Esophagus muscularis mucosa (tissue), 4 donors: ENCODE results near the gene SFT2D3.

ENCODE experiments used
- CTCF ChIP-seq, 3 experiments: fragments of 200-600 bp in 2 of 3; fragments of 450-650 bp in 1 of 3; sonication (generic) in 2 of 3; IDR thresholded peaks; one replicate each; pipeline ENCODE4 v1.5.1; 2017 to 2019; ENCODE audit warnings: antibody characterized with exemption in 3 of 3, mild to moderate bottlenecking in 2 of 3, moderate library complexity in 1 of 3
- EP300 ChIP-seq: sonication (generic); formaldehyde crosslinking; IDR thresholded peaks from one replicate; pipeline ENCODE4 v1.6.1; 2017; ENCODE audit warnings: antibody characterized with exemption
- POLR2A ChIP-seq: fragments of 450-650 bp; IDR thresholded peaks from one replicate; pipeline ENCODE4 v1.6.1; 2017; ENCODE audit warnings: antibody characterized with exemption, moderate library complexity, mild to moderate bottlenecking, low read depth

- TF ChIP-seq EP300: no peak
- TF ChIP-seq CTCF (IDR thresholded peaks at IDR 0.05): peak; percentile 77 to 81 (median 77)
- no peak for TF ChIP-seq POLR2A
Measured at GRCh38 chr2:127695491-127696472, 5.5 kb upstream of the SFT2D3 start.
